ENCODE measurements around the gene PTPRK.

The PTPRK gene

GRCh38 chr6:128379577-128379976, 140.8 kb downstream of the PTPRK start:
- no peak for DNase-seq

DNA sequence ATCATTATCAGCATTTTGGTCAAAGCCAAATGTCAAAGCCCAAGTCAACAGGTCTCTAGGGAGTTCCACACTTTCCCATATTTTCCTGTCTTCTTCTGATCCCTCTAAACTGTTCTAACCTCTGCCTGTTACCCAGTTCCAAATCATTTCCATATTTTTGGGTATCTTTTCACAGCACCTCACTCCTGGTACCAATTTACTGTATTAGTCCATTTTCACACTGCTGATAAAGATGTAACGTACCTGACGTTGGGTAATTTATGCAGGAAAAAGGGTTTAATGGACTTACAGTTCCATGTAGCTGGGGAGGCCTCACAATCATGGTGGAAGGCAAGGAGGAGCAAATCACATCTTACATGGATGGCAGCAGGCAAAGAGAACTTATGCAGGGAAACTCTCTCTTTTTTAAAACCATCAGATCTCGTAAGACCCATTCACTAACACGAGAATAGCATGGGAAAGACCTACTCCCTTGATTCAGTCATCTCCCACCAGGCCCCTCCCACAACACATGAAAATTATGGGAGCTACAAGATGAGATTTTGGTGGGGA, 143.4 kb downstream of the PTPRK start:
- DNase-seq, result no peak

DNA sequence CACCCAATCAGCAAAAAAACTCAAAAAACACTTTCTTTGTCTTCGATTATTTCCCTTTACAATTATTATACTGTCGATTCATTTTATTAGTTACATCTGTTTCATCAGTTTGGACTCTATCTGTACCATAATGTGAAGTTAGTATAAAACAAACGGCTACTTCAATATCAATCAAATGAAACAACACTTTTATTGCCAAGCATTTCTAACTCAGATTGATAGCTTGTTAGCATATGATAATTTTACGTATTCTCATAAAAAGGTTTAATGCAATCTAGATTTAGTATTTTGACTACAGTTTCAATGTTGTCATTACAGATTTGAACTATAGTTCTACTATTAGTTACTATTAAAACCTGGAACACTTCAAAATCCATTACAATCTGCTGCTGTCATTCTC, 149.3 kb downstream of the PTPRK start:
- no peak for DNase-seq

DNA sequence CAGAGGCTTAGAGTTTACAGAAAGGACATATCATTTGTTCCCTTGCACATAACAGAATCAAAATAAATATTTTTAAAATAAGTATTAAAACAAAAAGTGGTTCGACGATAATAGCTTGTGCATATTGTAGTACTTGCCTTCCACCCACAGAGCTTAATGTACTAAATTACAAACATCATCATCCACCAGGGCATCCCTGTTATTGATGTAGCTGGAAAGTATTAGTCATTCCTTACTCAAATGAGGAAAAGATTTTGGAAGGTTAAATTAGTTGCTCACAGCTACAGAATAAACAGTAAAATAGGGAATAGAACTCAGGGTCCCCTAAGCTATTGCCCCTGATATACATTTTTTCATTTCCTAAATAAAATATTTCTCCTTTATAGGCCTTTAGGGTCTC, 150.3 kb downstream of the PTPRK start:
- no peak for DNase-seq

DNA sequence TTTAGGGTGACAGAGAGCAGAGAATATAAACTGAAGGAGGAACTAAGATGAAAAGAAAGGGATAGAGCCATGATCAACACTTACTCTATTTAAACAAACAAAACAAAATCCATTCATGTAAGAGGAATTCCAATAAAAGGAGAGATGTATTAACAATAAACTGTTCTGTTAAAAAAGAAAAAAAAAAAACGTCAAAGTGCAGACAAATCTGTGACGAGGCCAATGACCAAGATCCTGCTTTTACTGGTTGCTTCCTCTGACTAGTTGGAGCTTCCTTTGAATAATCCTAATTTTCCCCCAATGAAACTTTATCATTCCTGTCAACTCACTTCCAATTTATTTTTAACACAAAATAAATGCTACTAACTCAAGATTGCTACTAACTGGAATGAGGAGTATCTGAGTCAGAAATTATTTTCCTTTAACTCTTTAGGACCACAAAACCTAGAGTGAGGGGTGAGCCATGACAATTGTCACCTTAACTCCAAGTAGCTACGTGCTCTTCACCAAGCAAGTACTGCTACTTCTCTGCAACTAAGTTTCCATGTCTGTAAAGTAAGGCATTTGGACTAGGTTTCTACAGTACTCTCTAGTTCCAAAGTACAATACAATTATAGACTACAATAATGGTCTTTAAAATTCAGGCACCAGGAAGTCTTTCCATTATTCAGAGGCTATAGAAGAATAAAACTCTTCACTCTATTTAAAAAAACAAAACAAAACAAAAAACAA, 152.0 kb downstream of the PTPRK start:
- DNase-seq, result no peak

DNA sequence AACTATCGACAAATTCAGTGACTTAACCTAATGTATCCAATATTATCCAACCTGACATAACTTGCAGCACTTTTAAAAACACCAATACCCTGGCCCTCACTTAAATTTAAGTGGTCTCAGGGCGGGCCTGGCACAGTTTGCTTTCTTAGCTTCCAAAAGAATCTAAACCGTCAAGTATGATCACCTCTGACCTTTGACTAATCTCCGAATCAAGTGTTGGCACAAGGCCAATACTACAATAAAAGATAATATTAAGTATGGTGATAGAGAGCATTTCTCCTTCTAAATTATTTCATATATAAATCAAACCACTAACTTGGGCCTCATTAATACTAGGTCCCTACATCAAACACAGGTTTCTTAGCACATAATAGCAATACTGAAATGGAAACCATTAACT, 153.0 kb downstream of the PTPRK start:
- no peak for DNase-seq

GRCh38 chr6:128365520-128366160, 154.8 kb downstream of the PTPRK start:
- no peak for DNase-seq

DNA sequence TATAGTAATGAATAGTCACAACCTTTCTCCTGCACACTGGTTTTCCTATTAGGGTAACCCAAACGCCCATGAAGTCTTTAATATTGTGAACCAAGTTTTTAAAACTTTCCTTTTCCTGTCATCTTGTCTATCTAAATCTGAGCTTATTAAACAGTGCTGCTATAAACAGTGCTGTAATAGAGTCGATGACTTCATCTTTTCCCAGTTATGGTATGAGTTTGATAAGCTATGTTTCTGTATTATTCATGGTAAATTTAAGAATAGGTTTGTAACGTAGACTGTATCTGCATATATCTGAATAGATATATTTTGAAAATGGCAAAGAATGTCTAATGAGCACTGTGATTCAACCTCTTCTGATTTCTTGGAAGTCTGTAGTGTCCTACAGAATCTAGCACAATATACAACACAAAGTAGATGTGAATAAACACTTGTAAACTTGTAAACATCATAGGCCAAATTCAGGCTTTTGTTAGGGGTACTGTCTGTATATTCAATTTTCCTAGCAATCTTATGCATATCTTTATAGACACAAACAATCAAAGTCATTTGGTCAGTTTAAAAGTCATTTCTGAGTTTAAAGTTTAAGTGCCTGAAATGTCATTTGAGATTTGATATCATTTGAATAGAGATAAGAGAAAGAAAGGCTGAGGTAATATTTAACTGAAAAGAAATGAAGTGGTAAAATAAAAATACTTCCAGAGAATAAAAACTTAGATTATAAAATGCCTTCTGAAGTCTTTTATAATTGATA, 155.5 kb downstream of the PTPRK start:
- DNase-seq, result no peak

DNA sequence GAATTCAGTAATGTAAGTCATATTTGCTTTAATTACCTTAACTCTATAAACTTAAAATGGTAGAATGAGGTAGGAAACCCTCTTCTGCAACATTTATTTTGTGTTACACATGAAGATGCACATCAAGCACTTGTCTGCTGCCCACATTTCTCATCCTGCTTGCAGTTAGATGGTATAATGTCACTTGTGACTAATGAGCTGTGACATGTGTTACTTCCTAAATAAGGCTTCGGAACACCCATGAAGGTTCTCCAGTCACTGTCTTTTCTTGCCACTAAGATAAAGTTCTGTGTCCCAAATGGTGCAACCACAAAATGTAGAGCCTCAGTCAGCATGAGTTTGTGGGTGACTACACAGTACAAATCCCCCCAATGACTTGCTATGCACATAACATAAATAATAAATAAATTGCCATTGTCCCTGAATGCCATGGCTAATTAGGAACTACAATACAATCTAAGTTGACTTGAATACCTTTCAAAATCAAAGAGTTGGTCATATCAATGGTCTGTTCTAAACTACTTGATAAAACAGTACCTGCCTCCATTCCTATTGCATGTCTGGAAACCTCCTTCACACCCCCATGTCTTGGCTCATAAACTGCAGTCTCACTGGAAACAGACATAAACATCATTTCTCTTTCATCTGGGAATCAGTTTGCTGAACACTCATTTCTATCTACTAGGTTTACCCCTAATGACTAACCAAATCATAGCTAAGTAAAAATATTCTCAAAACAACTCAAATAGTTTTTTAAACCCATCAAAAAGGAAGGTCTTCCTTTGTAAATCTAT, 157.2 kb downstream of the PTPRK start:
- no peak for DNase-seq

DNA sequence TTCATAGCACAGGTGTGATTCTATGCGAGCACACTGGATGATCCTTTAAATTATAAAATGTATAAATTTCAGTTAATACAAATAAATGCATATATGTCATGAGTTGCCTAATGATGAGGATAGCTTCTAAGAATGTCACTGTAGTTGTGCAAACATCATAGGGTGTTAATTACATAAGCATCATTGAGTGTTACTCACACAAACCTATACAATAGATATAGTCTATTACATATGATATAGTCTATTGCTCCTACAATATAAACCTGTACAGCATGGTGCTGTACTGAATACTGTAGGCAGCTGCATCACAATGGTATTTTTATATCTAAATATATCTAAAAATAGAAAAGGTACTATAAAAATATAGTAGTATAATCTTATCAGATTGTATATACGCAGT, 159.0 kb downstream of the PTPRK start:
- DNase-seq, result no peak

GRCh38 chr6:128358244-128358776, 162.1 kb downstream of the PTPRK start:
- no peak for DNase-seq

- no peak for DNase-seq
These were observed 162.8 kb downstream of the PTPRK start for GRCh38 chr6:128357392-128358130.

GRCh38 chr6:128352366-128352765, 168.0 kb downstream of the PTPRK start:
- DNase-seq, result no peak

GRCh38 chr6:128351255-128351514, 169.2 kb downstream of the PTPRK start:
- no peak for DNase-seq

GRCh38 chr6:128350416-128351254, 169.8 kb downstream of the PTPRK start:
- no peak for DNase-seq

GRCh38 chr6:128347123-128347522, 173.3 kb downstream of the PTPRK start:
- no peak for DNase-seq

DNA sequence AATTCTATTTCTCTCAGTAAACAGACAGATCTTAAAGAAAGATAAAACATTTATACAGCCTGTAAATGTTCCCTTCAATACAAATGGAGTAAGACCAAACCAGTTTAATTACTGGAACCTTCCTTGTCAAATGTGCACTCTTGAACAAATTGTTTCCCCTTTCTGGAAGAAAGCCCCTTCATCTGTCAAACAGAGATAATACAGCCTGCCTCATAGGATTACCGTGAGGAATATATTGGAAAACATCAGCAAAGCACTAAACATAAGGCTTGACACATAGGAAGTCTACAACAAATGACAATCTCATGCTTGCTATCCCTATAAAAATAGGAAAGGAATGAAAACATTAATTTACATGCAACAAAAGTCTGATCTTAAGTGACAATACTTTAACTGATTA, 173.8 kb downstream of the PTPRK start:
- DNase-seq, result no peak

DNA sequence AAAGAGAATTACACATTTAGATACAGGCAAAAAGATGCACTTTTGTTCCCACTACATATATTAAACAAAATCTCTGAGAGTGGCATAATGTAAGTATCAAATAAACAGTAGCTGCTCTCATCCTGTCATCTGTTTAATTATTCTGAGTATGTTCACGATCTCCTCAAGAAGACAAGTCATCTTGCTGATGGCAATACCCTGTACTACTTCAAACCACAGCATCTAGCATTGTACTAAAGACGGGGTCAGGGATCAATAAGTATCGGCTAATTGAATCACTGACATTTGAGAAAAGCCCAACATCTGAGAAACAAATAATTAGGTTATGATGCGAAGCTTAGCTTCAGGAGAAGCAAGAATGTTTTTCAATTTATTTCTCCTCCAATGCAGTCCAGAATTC, 175.1 kb downstream of the PTPRK start:
- no peak for DNase-seq

GRCh38 chr6:128343706-128344105, 176.7 kb downstream of the PTPRK start:
- no peak for DNase-seq

DNA sequence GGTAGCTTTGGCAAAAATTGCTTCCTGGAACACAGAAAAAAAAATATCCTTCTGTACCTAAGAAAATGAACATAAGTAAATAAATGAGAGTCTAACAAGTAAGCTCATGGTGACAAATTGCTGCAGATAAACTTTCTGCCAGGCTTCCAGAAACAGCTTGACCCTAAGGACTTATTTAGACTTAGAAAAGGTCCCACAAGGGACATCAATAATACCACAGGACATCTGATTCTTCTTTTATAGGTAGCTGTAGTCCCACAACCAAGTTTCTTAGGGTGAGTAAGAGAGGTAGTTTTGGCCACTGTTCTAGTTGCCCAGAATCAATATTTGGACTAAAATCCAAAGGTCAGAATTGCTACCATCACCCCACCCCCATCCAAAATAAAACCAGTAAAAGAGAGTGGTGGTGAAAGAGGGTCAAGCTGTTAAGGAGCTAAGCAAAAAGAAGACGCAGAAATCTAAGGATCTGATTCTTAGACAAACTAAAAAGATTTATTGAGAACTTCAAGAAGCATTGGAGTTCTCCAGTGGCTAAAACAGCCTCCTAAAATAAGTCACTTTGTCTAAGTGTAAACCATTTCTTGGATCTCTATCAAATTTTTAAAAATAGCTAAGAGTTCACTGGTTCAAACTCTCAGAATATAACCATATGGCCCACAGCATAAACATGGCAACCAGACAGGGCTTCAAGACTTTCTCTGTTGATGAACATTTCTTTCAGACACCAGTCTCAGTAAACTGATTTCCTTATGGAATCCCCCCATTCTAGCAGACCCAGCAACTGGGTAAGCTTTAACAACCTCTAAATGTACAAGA, 180.6 kb downstream of the PTPRK start:
- DNase-seq, result no peak
